Activated B cell treated with CpG ODN at 0.5 μM for 24 hours (primary cell): ENCODE data around the gene OSGEP. TPM values are rescaled to one million over a fixed set of nuclear protein-coding genes. Genes with fewer than 3 reads are reported as not detected.
A peak's percentile ranks its signal among the peaks of the same experiment; 100 is the strongest.

Experiments
- ATAC-seq: fragments of 200-7000 bp; cut with Tn5 transposase; one replicate; pipeline ENCODE4 v1.10.0; 2021; ENCODE audit warnings: low read depth, mild to moderate bottlenecking, moderate library complexity
- CTCF ChIA-PET: fragments of 350-600 bp; sonication (Branson Sonifier 250); formaldehyde crosslinking; loops from one replicate; lab custom pipeline; 2021; ENCODE audit warnings: antibody characterized with exemption; lab: Charles Lee
- POLR2A ChIA-PET: fragments of 350-600 bp; sonication (Branson Sonifier 250); formaldehyde crosslinking; loops from one replicate; lab custom pipeline; 2021; ENCODE audit warnings: antibody characterized with exemption; lab: Charles Lee
- DNase-seq: peaks from one replicate; pipeline ENCODE4 v3.0.0; 2022
- H3K27ac Mint-ChIP-seq: one replicate; pipeline ENCODE4 v1.8.0; 2020; ENCODE audit warnings: mixed read lengths
- H3K27me3 Mint-ChIP-seq: one replicate; pipeline ENCODE4 v1.8.0; 2021; ENCODE audit warnings: mixed read lengths
- H3K36me3 Mint-ChIP-seq: one replicate; pipeline ENCODE4 v1.8.0; 2021; ENCODE audit warnings: low read depth, mixed read lengths
- H3K4me1 Mint-ChIP-seq: one replicate; pipeline ENCODE4 v1.8.0; 2021; ENCODE audit warnings: mixed read lengths
- H3K4me3 Mint-ChIP-seq: one replicate; pipeline ENCODE4 v1.8.0; 2020; ENCODE audit warnings: mild to moderate bottlenecking, mixed read lengths
- H3K9me3 Mint-ChIP-seq: one replicate; pipeline ENCODE4 v1.8.0; 2020; ENCODE audit warnings: mixed read lengths
- intact Hi-C: fragments of 100-400 bp; cut with micrococcal nuclease; formaldehyde crosslinking; loops from one replicate; pipeline ENCODE4 v1.15.1; 2024
- total RNA-seq: library from RNA; stranded (reverse); gene quantifications from 2 replicates; pipeline ENCODE4 v1.2.3, GENCODE V29; 2022
- TF ChIP-seq, protein P1 (sequence below): fragments of 200-600 bp; IDR thresholded peaks from one replicate; pipeline ENCODE4 v1.8.0; 2022; ENCODE audit warnings: antibody characterized with exemption, mild to moderate bottlenecking

Gene OSGEP
- total RNA-seq, 1 donor from 2014 or later: 112 TPM

DNA sequence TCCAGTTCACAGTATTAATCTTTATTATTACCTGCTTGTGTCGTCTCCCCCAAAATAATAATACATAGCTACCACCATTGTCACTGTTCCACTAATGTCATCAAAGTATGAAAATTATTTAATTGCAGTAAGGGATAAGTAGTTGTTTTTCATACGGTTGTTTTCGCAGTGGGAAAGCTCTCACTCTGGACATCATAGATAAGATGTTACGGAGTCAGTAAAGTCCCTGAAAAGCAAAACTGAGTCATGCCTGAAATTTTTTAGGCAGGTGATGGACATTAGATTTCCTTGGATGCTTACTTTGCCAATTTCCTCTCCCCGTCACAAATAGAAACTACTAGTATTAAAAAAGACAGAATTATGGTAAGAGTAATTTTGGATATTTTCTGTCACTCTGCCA is 27.8 kb upstream of the OSGEP start:
- intact Hi-C loops: no loop called here
- H3K4me1 Mint-ChIP-seq: peaks cover 24% of the 10 kb centered on the region
- no peak overlapping the region for H3K27ac Mint-ChIP-seq
- H3K4me3 Mint-ChIP-seq: no peak overlapping the region
- ATAC-seq: no peak
- H3K27me3 Mint-ChIP-seq: no peaks in the 10 kb centered on the region
- no peaks in the 10 kb centered on the region for H3K9me3 Mint-ChIP-seq
- peaks cover 14% of the 10 kb centered on the region for H3K36me3 Mint-ChIP-seq
- CTCF ChIA-PET: no interaction called here
- POLR2A ChIA-PET: interaction anchor here (0.9 to 1.1 kb wide), 3 partner anchors 9 to 27 kb away, joined by 3 read pairs; partner anchors contain the start of gene APEX1
- DNase-seq: no peak
- TF ChIP-seq, protein P1, sequence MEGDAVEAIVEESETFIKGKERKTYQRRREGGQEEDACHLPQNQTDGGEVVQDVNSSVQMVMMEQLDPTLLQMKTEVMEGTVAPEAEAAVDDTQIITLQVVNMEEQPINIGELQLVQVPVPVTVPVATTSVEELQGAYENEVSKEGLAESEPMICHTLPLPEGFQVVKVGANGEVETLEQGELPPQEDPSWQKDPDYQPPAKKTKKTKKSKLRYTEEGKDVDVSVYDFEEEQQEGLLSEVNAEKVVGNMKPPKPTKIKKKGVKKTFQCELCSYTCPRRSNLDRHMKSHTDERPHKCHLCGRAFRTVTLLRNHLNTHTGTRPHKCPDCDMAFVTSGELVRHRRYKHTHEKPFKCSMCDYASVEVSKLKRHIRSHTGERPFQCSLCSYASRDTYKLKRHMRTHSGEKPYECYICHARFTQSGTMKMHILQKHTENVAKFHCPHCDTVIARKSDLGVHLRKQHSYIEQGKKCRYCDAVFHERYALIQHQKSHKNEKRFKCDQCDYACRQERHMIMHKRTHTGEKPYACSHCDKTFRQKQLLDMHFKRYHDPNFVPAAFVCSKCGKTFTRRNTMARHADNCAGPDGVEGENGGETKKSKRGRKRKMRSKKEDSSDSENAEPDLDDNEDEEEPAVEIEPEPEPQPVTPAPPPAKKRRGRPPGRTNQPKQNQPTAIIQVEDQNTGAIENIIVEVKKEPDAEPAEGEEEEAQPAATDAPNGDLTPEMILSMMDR: no peak

DNA sequence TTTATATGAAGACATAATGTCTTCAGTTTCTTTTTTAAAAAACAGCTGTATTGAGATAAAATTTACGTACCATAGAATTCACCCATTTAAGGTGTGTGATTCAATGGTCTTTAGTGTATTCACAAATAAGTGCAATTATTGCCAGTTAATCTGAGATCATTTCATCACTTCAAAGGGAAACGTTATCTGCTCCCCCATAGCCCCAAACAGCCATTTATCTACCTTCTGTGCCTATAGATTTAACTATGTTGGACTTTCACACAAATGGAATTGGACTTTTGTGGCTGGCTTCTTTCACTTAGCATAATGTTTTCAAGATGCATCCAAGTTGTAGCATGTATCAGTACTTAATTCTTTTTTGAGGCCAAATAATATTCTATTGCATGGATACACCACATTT is 24.3 kb upstream of the OSGEP start:
- intact Hi-C loops: no loop called here
- no peak overlapping the region for H3K27ac Mint-ChIP-seq
- no peaks in the 10 kb centered on the region for H3K9me3 Mint-ChIP-seq
- POLR2A ChIA-PET: interaction anchor here (0.6 to 2.6 kb wide), 4 partner anchors 9 to 66 kb away, joined by 3 to 9 read pairs (median 6); partner anchors contain the start of gene PNP
- CTCF ChIA-PET: interaction anchor here (3.9 kb wide), 1 partner anchor 64 kb away, joined by 13 read pairs; the partner anchor contains the start of gene TEP1
- ATAC-seq: no peak
- no peaks in the 10 kb centered on the region for H3K27me3 Mint-ChIP-seq
- H3K4me3 Mint-ChIP-seq: no peak overlapping the region
- TF ChIP-seq, protein P1: no peak
- H3K4me1 Mint-ChIP-seq: peaks cover 33% of the 10 kb centered on the region
- peaks cover 49% of the 10 kb centered on the region for H3K36me3 Mint-ChIP-seq
- DNase-seq: no peak

DNA sequence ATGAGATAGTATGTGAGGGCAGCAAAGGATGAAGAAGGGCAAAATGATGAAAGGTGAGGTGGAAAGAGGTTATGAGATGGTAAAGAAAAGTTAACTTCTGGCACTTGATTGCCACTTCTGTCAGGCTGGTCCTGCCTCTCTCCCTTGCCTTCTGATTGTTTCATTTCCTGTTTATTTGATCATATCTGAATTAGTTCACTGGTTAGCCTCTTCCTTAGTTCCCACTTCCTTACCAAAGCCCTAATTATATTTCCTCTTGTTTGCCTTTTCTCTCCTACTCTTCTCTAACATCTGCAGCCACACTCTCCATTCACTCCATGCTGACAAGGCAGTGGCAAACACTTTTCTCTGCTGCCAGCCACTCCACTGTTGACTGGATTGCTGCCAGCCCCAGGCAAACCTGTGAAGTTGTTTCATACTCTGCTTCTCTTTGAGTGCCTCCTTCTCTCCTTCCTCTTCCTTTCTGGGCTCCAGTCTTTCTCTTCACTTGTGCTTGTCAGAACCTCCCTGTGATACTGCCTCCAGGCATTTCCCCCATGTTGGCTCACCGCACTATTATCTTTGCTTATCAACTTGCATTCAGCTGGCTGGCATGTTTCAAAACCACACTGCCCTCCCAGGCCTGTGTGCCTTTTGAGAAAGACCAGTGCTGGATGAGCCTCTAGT is 22.7 kb upstream of the OSGEP start:
- H3K36me3 Mint-ChIP-seq: peaks cover 63% of the 10 kb centered on the region

DNA sequence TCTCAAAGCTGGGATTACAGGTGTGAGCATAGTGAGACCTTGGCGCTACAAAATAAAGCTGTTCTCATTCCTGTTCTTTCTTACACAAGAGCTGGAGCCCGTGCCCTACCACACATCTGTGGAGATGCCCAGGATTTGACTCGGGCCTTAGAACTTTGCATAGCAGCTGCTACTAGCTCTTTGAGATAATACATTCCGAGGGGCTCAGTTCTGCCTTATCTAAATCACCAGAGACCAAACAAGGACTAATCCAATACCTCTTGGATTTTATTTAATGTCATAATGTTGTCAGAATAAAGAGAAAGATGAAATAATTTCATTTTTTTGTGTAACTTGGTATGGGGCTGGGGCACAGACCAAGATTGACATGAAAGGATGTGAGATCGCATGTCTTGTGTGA is 22.2 kb upstream of the OSGEP start:
- POLR2A ChIA-PET: interaction anchor here (1.0 kb wide), 1 partner anchor 15 kb away, joined by 3 read pairs; the partner anchor contains the start of gene PIP4P1
- TF ChIP-seq, protein P1: no peak
- DNase-seq (no peak), ATAC-seq (no peak)
- Mint-ChIP-seq H3K27ac (peak overlapping the region; percentile 89), H3K36me3 (peaks cover 68% of the 10 kb centered on the region), H3K27me3 (no peaks in the 10 kb centered on the region), H3K4me3 (peak overlapping the region; percentile 21), H3K9me3 (no peaks in the 10 kb centered on the region), H3K4me1 (peaks cover 45% of the 10 kb centered on the region)
- intact Hi-C loops: loop anchor here (1.0 kb wide), 2 partner anchors 13 to 21 kb away; partner anchors contain the start of gene APEX1
- CTCF ChIA-PET: interaction anchor here (3.9 kb wide), 1 partner anchor 62 kb away, joined by 13 read pairs; the partner anchor contains the start of gene TEP1

More for the DNA sequence above, 22.7 kb upstream of the OSGEP start:
- H3K27me3 Mint-ChIP-seq: no peaks in the 10 kb centered on the region
- ATAC-seq (peak; percentile 80), DNase-seq (no peak)
- ChIA-PET POLR2A (interaction anchor here (0.5 to 2.6 kb wide), 4 partner anchors 8 to 135 kb away, joined by 3 to 9 read pairs (median 6); partner anchors contain the start of genes PIP4P1 and PNP), CTCF (interaction anchor here (0.8 to 3.9 kb wide), 2 partner anchors 15 to 63 kb away, joined by 3 to 13 read pairs; partner anchors contain the start of gene TEP1)
- H3K9me3 Mint-ChIP-seq: no peaks in the 10 kb centered on the region
- TF ChIP-seq, protein P1: no peak
- H3K27ac Mint-ChIP-seq: peak overlapping the region; percentile 89
- peaks cover 41% of the 10 kb centered on the region for H3K4me1 Mint-ChIP-seq
- intact Hi-C loops: loop anchor here (1.0 kb wide), 2 partner anchors 12 to 22 kb away; partner anchors contain the start of gene APEX1
- H3K4me3 Mint-ChIP-seq: peak overlapping the region; percentile 21
